A549 (cell line): ENCODE measurements around the gene SLC29A4.
"Not testable (repeated sequence)": the region's sequence is repeated elsewhere in the genome, so short reads cannot be mapped to it uniquely, and the experiment has no call there.

Source experiments
- BHLHE40 ChIP-seq: IDR thresholded peaks from 2 replicates; pipeline ENCODE4 v1.6.1; 2012; ENCODE audit warnings: low read depth, low read length, inconsistent platforms
- CTCF ChIP-seq: fragments of >200 bp; sonication (Bioruptor Twin); formaldehyde crosslinking; IDR thresholded peaks from 3 replicates; pipeline ENCODE4 v1.5.1; 2016
- EP300 ChIP-seq, 2 experiments: fragments of >200 bp; sonication (Bioruptor Twin); formaldehyde crosslinking; IDR thresholded peaks; 2 replicates in 1 of 2; 3 replicates in 1 of 2; pipeline ENCODE4 v1.6.1; 2016 to 2017
- JUNB ChIP-seq: fragments of >200 bp; sonication (Bioruptor Twin); formaldehyde crosslinking; IDR thresholded peaks from 2 replicates; pipeline ENCODE4 v1.6.1; 2016
- PHF8 ChIP-seq: fragments of 200-600 bp; sonication (generic); IDR thresholded peaks from 2 replicates; pipeline ENCODE4 v1.6.1; 2016; ENCODE audit warnings: low read depth, mild to moderate bottlenecking, antibody characterized with exemption, moderate library complexity, borderline replicate concordance
- POLR2A ChIP-seq: IDR thresholded peaks from 2 replicates; pipeline ENCODE4 v1.6.1; 2012; ENCODE audit warnings: mild to moderate bottlenecking, low read length
- RAD21 ChIP-seq, 2 experiments: fragments of >200 bp in 1 of 2; sonication (Bioruptor Twin) in 1 of 2; formaldehyde crosslinking in 1 of 2; IDR thresholded peaks in 1 of 2; conservative IDR thresholded peaks in 1 of 2; 2 replicates in 1 of 2; 3 replicates in 1 of 2; pipeline ENCODE4 v1.6.1; 2012 to 2018; ENCODE audit warnings: inconsistent platforms in 1 of 2
- REST ChIP-seq: fragments of 200-600 bp; sonication (generic); IDR thresholded peaks from 2 replicates; pipeline ENCODE4 v1.6.1; 2016; ENCODE audit warnings: antibody characterized with exemption, mild to moderate bottlenecking, moderate library complexity
- RFX5 ChIP-seq: fragments of 450-650 bp; IDR thresholded peaks from 2 replicates; pipeline ENCODE4 v1.7.1; 2014; ENCODE audit warnings: antibody characterized with exemption, mild to moderate bottlenecking, moderate library complexity

- not testable (repeated sequence) for TF ChIP-seq CTCF; EP300 (IDR thresholded peaks at IDR 0.05); POLR2A; BHLHE40; PHF8; JUNB; RAD21 (conservative IDR thresholded peaks at IDR 0.05 in 1 of 2, IDR thresholded peaks at IDR 0.05 in 1 of 2); RFX5; REST
Observed at GRCh38 chr7:5253529-5253928, 29.2 kb upstream of the SLC29A4 start.
